Measurements from ENCODE around the gene BLZF1. TPM values are rescaled to one million over a fixed set of nuclear protein-coding genes. Genes with fewer than 3 reads are reported as not detected.

Gene BLZF1
- total and polyA plus RNA-seq, 10 of the 15 experiments (the other 5 are each of a cell fraction or from before 2014, with no cell fraction given), result 5.1 to 11.9 (median 9.0) TPM

DNA sequence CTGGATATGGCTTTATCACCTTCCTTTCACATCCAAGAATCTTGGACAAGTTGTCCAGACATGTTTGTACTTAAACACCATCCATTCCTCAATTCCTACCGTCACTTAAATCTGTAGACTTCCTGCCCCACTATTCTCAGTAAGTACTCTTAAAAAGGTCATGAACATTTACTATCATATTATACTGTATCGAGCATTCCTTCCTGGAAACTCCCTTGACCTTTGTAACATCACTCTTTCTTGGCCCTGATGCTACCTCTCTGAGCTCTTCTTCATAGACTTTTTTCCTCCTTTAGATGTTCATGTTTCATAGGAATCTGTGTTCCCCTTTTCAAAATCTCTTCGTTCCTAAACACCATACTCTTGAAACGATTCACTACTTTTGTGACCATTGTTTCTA is 15.5 kb downstream of the BLZF1 start:
- BruUV-seq (replicated peaks), result no TSS peak
- WGBS (ENCODE audit: insufficient coverage, insufficient replicate concordance, low lambda C conversion rate, missing lambda C conversion rate), result 98% methylated on average over 4 of the region's 4 CpGs
- no peak for DNase-seq (ENCODE audit: low read depth, low spot score)
- H3K4me1 ChIP-seq (ENCODE audit: control insufficient read depth, insufficient read depth, low read length), result no peaks in the 10 kb centered on the region
- no peak overlapping the region for H3K27ac ChIP-seq (ENCODE audit: control insufficient read depth, insufficient read depth)
- H3K79me2 ChIP-seq (ENCODE audit: control insufficient read depth, insufficient read depth, low read length), result no peaks in the 10 kb centered on the region
- intact Hi-C loops (cut with micrococcal nuclease; ENCODE audit: unreplicated experiment) (no loop called here), in situ Hi-C loops (cut with MboI) (no loop called here)
- ChIA-PET POLR2A (no interaction called here), SMC1A (ENCODE audit: uncharacterized antibody, unreplicated experiment) (interaction anchor here (0.6 kb wide), 1 partner anchor 13 kb away, joined by 3 read pairs; no protein-coding TSS in a partner anchor), RAD21 (ENCODE audit: unreplicated experiment) (interaction anchor here (1.4 kb wide), 1 partner anchor 35 kb away, joined by 3 read pairs; no protein-coding TSS in a partner anchor), CTCF (interaction anchor here (0.6 to 0.9 kb wide), 3 partner anchors 24 to 747 kb away, joined by 3 read pairs; no protein-coding TSS in a partner anchor)
- no peak overlapping the region for H3K9ac ChIP-seq (ENCODE audit: control insufficient read depth, insufficient read depth, low read length)
- FAIRE-seq, result no peak
- ATAC-seq, result no peak
- no peaks in the 10 kb centered on the region for H3K9me3 ChIP-seq (replicated peaks; ENCODE audit: control insufficient read depth, insufficient read depth, low read length)
- no peak overlapping the region for H2AFZ ChIP-seq (ENCODE audit: control insufficient read depth, low read depth, low read length)
- H3K4me2 ChIP-seq (ENCODE audit: control insufficient read depth, insufficient read depth), result no peak overlapping the region
- H3K36me3 ChIP-seq (ENCODE audit: control insufficient read depth in 2 of 2, insufficient read depth in 2 of 2, low read length in 1 of 2), result peaks cover 0 to 12% of the 10 kb centered on the region in 2 experiments; a peak in 1 of 4 replicates
- no peaks in the 10 kb centered on the region for H3K27me3 ChIP-seq (replicated peaks in 1 of 2; ENCODE audit: control insufficient read depth in 2 of 2, insufficient read depth in 2 of 2, low read length in 1 of 2)
- no peak overlapping the region for H3K4me3 ChIP-seq
- no peaks in the 10 kb centered on the region for H4K20me1 ChIP-seq (ENCODE audit: control insufficient read depth, insufficient read depth)
- no peak for TF ChIP-seq ZNF384 (IDR thresholded peaks at IDR 0.05; ENCODE audit: borderline replicate concordance, low read depth, low read length)
- no peak for TF ChIP-seq MYB (IDR thresholded peaks at IDR 0.05; ENCODE audit: borderline replicate concordance, low read depth, low read length)
- no peak for TF ChIP-seq ZBED1 (IDR thresholded peaks at IDR 0.05; ENCODE audit: borderline replicate concordance)
- no peak for TF ChIP-seq ZNF622 (IDR thresholded peaks at IDR 0.05)
- TF ChIP-seq, protein P1, sequence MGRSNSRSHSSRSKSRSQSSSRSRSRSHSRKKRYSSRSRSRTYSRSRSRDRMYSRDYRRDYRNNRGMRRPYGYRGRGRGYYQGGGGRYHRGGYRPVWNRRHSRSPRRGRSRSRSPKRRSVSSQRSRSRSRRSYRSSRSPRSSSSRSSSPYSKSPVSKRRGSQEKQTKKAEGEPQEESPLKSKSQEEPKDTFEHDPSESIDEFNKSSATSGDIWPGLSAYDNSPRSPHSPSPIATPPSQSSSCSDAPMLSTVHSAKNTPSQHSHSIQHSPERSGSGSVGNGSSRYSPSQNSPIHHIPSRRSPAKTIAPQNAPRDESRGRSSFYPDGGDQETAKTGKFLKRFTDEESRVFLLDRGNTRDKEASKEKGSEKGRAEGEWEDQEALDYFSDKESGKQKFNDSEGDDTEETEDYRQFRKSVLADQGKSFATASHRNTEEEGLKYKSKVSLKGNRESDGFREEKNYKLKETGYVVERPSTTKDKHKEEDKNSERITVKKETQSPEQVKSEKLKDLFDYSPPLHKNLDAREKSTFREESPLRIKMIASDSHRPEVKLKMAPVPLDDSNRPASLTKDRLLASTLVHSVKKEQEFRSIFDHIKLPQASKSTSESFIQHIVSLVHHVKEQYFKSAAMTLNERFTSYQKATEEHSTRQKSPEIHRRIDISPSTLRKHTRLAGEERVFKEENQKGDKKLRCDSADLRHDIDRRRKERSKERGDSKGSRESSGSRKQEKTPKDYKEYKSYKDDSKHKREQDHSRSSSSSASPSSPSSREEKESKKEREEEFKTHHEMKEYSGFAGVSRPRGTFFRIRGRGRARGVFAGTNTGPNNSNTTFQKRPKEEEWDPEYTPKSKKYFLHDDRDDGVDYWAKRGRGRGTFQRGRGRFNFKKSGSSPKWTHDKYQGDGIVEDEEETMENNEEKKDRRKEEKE (IDR thresholded peaks at IDR 0.05), result no peak
- no peak for TF ChIP-seq ATF7 (IDR thresholded peaks at IDR 0.05; ENCODE audit: low read depth)
- TF ChIP-seq NFYA (IDR thresholded peaks at IDR 0.05; ENCODE audit: borderline replicate concordance, low read depth, low read length), result no peak
- TF ChIP-seq CBFB (IDR thresholded peaks at IDR 0.05; ENCODE audit: low read depth), result no peak
- no peak for TF ChIP-seq TBL1XR1 (IDR thresholded peaks at IDR 0.05; ENCODE audit: low read depth, low read length)
- TF ChIP-seq ETV6 (conservative IDR thresholded peaks at IDR 0.05 in 1 of 2, IDR thresholded peaks at IDR 0.05 in 1 of 2; ENCODE audit: borderline replicate concordance in 1 of 2, low read depth in 1 of 2), result no peak
- TF ChIP-seq, protein P2, sequence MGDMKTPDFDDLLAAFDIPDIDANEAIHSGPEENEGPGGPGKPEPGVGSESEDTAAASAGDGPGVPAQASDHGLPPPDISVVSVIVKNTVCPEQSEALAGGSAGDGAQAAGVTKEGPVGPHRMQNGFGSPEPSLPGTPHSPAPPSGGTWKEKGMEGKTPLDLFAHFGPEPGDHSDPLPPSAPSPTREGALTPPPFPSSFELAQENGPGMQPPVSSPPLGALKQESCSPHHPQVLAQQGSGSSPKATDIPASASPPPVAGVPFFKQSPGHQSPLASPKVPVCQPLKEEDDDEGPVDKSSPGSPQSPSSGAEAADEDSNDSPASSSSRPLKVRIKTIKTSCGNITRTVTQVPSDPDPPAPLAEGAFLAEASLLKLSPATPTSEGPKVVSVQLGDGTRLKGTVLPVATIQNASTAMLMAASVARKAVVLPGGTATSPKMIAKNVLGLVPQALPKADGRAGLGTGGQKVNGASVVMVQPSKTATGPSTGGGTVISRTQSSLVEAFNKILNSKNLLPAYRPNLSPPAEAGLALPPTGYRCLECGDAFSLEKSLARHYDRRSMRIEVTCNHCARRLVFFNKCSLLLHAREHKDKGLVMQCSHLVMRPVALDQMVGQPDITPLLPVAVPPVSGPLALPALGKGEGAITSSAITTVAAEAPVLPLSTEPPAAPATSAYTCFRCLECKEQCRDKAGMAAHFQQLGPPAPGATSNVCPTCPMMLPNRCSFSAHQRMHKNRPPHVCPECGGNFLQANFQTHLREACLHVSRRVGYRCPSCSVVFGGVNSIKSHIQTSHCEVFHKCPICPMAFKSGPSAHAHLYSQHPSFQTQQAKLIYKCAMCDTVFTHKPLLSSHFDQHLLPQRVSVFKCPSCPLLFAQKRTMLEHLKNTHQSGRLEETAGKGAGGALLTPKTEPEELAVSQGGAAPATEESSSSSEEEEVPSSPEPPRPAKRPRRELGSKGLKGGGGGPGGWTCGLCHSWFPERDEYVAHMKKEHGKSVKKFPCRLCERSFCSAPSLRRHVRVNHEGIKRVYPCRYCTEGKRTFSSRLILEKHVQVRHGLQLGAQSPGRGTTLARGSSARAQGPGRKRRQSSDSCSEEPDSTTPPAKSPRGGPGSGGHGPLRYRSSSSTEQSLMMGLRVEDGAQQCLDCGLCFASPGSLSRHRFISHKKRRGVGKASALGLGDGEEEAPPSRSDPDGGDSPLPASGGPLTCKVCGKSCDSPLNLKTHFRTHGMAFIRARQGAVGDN (IDR thresholded peaks at IDR 0.05), result no peak
- TF ChIP-seq, protein P3, sequence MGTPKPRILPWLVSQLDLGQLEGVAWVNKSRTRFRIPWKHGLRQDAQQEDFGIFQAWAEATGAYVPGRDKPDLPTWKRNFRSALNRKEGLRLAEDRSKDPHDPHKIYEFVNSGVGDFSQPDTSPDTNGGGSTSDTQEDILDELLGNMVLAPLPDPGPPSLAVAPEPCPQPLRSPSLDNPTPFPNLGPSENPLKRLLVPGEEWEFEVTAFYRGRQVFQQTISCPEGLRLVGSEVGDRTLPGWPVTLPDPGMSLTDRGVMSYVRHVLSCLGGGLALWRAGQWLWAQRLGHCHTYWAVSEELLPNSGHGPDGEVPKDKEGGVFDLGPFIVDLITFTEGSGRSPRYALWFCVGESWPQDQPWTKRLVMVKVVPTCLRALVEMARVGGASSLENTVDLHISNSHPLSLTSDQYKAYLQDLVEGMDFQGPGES (IDR thresholded peaks at IDR 0.05), result no peak
- TF ChIP-seq MYC (IDR thresholded peaks at IDR 0.05; ENCODE audit: insufficient read depth, insufficient read length, insufficient replicate concordance, low read length, severe bottlenecking), result no peak
- TF ChIP-seq, protein P4, sequence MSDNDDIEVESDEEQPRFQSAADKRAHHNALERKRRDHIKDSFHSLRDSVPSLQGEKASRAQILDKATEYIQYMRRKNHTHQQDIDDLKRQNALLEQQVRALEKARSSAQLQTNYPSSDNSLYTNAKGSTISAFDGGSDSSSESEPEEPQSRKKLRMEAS (IDR thresholded peaks at IDR 0.05; ENCODE audit: low read depth, low read length), result no peak
- no peak for TF ChIP-seq NR2C2 (IDR thresholded peaks at IDR 0.05; ENCODE audit: borderline replicate concordance, control insufficient read depth, insufficient read length, low read depth)
- no peak for TF ChIP-seq KDM1A (IDR thresholded peaks at IDR 0.05; ENCODE audit: borderline replicate concordance)
- TF ChIP-seq SMAD5 (IDR thresholded peaks at IDR 0.05; ENCODE audit: low read depth), result no peak

Data from GM12878 (cell line).